GM18951 (cell line): Measurements from ENCODE around the gene IGF1R.

Experiments used
- POLR2A ChIP-seq: IDR thresholded peaks from 4 replicates; pipeline ENCODE4 v1.6.1; 2011; ENCODE audit warnings: mild to moderate bottlenecking; ENCODE audit not compliant: insufficient read length, insufficient read depth; ENCODE audit errors: extremely low read depth
- in situ Hi-C: fragments of 300-500 bp; cut with MboI; formaldehyde crosslinking; loops from one replicate; pipeline ENCODE4 v1.12.0; 2022; ENCODE audit warnings: low sequenced_read_pairs, mixed read lengths, inconsistent platforms; ENCODE audit not compliant: unreplicated experiment

The IGF1R gene

DNA sequence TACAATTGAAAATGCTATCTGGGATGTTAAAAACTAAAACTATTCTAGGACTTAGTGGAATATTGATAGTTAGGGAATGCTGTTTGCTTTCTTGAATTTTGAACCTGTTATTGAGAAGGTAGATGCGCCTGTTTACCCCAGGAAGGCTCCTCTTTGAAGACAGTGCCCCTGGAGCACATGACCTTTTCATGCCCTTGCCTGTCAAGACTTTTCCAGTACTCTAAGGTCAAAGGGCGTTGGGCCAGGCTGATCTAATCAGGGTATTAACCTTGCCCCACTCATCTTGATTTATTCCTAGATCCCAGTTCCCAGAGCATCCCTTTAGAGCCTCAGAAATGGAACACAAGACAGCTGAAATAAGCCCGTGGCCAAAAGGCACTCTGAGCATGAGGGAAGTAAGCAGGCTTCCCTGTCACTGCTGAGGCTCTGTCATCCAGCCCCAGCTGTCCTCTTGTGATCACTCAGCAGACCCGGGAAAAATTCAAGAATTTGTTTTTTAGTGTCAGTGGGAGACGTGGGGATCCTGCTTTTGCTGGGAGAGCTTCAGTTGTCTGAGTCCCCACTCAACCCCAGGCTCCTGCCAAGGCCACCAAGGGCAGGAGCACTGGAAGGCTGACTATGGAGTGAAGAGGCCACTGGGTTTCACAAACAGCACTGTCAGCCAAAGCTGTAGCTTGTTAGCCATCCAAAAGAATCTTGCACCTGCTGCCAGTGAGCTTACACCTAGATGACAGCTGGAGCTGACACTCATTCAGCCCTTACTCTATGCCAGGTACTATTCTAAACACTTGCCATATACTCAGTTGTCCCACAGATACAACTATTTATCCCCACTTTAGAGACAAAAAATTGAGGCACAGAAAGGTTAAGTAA, 190.3 kb downstream of the IGF1R start:
- in situ Hi-C loops, result no loop called here

DNA sequence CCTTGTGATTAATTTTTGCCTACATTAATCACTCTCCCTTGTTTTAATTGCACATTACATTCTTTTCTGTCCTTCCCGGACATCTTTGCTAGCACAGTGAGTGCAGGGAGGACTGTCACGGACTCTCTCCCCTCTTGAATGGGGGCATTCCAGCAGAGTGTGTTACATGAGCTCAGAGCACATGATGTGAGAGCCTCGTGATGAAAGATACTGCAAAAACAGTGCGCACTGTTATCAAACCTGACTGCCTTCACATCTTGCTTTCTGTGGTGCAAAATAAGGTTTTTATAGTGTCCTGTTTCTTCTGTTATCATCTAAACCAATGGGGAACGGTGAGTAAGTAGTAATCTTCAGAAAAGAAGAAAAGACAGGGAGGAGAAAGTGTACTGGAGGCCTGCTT, 191.7 kb downstream of the IGF1R start:
- TF ChIP-seq POLR2A, result no peak
- in situ Hi-C loops, result no loop called here

More for the DNA sequence above, 190.3 kb downstream of the IGF1R start:
- TF ChIP-seq POLR2A, result no peak

DNA sequence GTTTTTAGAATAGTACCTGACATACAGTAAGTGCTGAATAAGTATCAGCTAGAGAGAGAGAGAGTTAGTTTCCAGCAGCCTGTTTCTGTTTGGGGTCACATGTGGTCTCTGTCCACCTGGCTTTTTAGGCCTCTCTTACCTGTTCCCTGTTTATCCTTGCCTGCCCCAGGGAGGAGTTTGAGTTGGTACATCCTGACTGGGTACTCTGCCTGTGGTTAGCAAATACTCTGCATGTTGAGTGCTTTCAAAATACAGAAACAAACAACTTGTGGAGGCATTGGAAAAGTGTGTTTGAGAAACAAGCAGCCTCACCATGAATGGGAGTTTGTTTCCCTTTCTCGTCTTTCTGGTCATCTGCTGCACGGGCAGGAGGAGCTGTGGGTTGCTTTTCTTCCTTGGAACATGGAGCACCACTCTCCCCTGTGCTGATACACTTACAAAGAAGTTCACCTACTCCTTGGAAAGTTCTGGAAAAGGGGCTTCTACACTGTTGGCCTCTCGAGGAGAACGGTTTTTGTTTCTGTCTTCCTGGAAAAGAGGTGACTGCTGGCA, 193.2 kb downstream of the IGF1R start:
- in situ Hi-C loops, result no loop called here
- no peak for TF ChIP-seq POLR2A

DNA sequence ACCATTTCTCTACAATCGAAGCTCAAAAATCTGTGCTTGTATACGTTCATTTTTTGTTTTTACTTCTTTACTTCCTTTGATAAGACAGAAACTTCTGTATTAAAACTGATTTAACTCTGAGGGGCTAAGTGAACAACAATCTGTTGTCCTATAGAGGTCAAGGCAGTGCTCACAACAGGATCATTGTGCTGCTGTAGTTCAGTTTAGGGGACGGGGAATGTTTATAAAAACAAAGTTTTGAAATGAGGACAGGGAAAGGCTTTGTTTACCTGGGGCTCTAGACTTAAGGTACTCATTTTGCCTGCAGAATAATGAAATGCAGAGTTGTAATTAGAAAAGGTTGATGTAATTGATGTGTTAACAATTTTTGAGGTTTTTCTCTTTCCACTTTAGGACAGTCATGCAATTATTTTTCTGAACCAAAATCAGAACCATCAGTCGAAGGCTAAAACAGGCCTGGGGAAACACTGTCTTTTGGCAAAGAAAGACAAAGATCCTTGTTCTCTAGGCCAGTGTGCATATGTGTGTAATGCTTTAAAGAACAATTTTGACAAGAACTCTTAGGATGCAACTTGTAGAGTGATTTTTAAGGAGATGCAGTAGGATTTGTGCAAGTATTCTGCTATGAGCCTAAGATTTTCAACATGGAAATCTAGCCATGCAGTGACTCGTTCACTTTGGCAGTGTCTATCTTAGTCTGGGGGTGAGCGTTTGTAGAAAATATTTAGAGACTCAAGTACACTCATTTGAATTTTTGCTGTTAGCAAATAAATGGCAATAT, 194.0 kb downstream of the IGF1R start:
- in situ Hi-C loops, result no loop called here
- no peak for TF ChIP-seq POLR2A

DNA sequence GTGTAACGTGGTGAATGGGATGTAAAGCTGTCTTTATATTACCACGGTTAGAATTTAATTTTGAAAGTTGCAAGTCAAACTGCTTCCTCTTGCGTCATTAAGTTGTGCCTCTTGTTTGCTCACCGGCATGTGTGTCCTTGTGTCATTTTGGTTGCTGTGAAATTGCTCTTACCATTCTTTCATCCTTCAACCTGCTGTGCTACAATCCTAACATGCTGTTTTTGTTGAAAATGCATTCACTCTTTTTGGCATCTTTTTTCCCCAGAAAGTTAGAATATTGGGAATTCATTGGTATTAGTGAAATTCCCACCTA, 194.6 kb downstream of the IGF1R start:
- in situ Hi-C loops, result no loop called here
- TF ChIP-seq POLR2A, result no peak

DNA sequence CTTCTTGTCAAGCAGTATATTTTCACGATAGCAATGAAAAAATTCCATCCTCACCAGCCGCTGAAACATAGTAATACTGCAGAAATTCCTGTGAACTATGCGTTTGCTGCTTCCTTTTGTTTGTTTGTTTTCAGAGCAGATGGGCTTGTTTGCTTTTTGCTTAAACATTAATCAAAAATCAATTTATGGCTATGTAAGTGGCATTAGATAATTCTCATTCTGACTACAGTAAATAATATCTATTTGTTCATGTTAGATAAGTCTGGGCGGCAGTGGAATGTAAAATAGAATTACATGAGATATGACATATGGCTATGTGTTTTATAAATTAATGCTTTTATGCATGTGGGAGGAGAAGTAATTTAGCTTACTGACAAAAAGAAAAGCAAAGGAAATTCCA, 195.5 kb downstream of the IGF1R start:
- in situ Hi-C loops, result no loop called here
- TF ChIP-seq POLR2A, result no peak

DNA sequence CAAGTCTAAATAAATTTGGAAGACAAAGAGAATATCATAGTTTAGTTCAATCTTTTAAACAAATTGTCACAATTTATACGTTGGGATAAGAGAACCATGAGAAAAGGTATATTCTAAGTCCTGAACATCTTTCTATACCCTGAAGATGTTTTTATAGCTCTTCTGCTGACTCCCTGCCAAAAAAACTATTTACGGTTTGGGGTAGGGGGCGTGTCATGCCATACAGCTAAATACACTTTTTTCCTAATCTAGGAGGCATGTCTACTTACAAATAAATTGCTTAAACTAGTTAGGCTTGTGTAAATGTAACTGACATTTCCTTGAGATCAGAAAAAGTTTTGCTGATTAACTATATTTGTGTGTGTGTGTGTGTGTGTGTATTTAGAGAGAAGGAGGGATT, 195.9 kb downstream of the IGF1R start:
- in situ Hi-C loops, result no loop called here
- TF ChIP-seq POLR2A, result no peak

DNA sequence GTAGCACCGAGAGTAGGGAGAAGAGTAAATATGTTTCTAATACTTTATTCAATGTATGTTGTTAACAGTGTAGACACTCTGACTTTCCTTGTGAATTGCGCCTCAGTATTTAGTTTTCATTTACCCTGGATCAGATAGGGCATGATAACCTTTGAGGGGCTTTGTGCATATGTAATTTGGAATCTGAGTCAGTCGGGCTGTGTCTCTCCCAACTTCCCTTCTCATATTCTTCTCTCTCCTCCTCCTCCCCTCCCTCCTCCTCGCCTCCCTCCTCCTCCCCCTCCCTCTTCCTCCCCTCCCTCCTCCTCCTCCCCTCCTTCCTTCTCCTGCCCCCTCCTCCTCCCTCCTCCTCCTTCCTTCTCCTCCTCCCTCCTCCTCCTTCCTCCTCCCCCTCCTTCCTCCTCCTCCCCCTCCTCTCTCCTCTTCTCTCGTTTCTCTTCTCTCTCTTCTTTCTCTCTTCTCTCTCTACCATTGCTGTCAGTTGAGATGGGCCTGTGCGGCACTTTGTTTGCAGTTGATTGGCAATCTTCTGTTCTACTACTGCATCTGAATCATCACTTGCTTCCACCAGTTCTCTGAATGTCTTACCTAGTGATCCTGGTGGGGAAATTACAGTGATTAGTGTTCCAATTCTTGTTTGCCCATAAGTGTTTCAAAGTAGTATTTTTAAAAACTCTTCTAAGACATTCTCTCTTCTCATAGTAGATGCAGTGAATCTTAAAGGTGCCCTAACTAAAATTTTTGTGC, 197.0 kb downstream of the IGF1R start:
- TF ChIP-seq POLR2A, result no peak
- in situ Hi-C loops, result no loop called here

DNA sequence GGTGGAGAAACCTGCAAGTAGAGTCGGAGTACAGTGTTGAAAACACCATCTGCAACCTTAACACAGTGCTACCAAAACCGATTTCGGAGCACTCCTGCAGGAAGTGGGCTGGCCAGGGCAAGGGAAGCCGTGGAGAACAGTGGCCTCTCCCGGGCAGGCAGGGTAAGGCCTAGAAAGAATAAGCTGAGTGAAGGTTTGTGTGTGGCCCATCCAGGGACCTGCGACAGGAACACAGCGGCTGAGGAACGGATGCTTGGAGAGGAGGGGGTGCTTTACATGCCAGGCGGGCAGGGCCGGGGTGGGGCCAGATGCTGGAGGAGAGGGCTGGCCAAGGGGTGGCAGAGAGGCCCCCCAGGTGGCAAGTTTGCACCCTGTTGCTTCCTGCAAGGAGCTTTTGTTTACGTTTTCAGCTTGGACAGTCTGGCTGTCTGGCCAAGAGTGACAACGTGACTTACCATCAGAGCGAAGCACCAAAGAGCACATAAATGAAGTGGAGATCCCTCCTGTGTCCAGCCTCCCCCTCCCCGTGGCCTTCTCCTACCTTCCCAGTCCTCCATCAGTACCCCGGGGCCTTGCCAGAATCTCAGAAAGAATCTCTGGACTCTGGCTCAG, 202.7 kb downstream of the IGF1R start:
- TF ChIP-seq POLR2A, result no peak
- in situ Hi-C loops, result no loop called here

DNA sequence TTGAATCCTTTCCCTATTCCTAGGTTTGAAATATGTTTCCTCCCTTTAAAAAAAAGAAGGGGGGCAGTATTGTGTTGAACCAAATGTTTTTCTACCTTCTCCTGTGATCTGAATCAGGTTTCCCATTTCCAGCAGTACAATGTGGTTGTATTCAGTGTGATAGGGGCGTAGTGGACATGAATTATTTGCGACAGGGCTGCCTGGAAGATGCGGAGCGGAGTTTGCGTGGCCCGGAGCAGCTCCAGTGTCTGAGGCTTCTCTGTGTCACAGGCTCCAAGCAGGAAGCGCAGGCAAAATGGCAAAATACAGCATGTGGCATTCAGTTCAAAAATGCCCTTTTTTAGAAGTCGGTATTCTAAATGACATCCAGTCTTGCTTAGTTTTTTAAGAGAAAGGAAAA, 204.8 kb downstream of the IGF1R start:
- in situ Hi-C loops, result no loop called here
- TF ChIP-seq POLR2A, result no peak

DNA sequence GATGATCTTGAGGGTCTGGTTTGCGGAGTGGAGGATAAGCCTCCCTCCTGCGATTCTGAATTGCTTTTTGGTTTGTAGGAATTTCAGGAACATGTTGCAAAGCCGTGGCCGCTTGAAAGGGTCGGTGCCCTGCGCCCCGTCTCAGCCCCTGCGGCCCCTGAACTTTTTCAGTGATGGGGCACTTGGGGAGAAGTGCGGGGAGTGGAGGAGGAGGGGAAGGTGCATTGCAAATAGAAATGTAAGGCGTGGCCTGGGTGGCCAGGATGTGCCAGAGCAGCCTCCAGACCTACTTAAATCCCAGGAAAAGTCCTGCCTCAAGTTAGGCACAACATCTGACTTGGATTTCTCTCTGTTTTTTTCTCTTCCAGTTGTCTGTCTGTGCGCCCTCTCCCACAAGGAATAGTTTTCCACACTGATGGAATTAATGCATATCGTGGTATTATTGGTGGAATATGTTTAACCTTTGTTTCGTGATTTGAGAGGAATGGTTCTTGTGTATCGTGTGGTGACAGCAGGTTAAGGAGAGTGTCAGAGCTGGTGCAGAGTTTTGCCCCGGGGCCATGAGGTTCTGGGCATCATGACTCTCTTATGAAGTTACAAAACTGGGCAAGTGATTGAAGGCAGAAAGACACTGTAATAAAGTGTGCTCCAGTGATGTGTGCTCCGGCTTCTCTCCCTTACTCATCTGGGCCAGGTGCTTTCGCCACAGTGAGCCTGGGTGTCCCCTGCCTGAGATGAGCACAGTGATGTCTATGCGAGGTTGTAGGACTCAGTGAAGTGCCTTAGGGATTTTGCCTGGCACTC, 205.5 kb downstream of the IGF1R start:
- no peak for TF ChIP-seq POLR2A
- in situ Hi-C loops, result no loop called here

DNA sequence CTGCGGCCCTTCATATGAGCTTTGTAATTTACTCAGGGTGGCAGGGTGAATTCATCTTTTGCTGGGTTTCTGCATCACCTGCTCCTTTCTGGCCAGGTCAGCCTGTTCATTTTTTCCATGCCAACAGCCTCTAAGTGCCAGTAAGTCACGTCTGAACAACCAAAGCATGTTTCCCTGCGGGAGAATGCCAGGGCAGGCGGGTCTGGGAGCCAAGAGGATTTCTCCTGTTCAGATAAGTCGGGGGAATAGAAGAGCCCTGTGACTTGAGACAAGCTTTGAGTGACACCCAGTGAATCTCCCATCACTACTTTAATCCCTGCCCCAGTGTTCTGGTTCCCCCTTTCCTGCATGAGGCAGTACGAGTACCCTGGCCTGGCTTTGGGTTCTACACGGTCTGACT, 206.2 kb downstream of the IGF1R start:
- in situ Hi-C loops, result no loop called here
- no peak for TF ChIP-seq POLR2A

DNA sequence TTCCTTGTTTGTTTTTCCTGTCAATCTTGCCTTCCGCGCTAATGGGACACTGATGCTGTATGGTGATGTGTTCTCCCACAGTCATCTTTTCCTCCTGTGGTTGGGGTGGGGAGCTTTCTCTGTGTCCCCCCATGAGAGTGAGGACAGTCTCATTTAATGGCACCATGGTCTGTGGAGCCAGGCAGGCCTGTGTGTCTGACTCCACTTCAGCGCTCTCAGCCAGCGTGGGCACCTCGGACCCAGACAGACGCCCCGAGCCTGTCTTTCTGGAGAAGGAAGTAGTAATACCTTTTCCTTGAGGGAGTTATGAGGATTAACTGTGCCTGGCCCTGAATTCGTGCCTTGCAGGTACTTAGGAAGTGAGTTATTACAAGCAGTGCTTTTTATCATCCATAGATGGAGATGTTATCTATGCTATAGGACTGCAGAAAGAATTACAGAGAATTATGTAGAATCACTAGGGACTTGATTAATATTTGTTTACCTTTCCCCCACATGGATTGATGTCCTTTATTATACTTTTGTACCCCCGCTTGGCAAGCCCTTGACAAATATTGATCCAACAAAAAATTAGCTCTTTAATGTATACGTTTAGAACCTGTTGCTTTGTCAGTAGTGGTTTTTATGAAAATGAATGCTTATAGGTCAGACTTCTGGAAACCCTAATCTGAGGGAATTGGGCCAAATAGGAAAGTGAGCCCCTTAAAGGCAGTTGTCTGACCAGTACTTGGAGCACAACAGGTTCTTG, 206.9 kb downstream of the IGF1R start:
- TF ChIP-seq POLR2A, result no peak
- in situ Hi-C loops, result no loop called here
